Right atrium auricular region (tissue), 2 donors: Measurements from ENCODE around the gene MAPT. TPM values are rescaled to one million over a fixed set of nuclear protein-coding genes. Genes with fewer than 3 reads are reported as not detected.

Experiments used
- DNase-seq: peaks from one replicate; pipeline ENCODE4 v3.0.0-alpha.2; 2019; ENCODE audit warnings: low spot score
- H3K27ac ChIP-seq, 2 donors: fragments of 200-600 bp; sonication (generic); 1 replicate in 1 of 2; 2 replicates in 1 of 2; pipeline ENCODE4 v1.5.1; 2016 to 2019
- H3K27me3 ChIP-seq, 2 donors: fragments of 200-600 bp; sonication (generic); one replicate each; pipeline versions ENCODE4 v1.5.1 to v1.6.0; 2017 to 2019
- H3K36me3 ChIP-seq: fragments of 200-600 bp; sonication (generic); one replicate; pipeline ENCODE4 v1.5.1; 2016
- H3K4me1 ChIP-seq, 2 donors: fragments of 200-600 bp; sonication (generic); one replicate each; pipeline versions ENCODE4 v1.5.1 to v1.6.0; 2017 to 2019
- H3K4me3 ChIP-seq, 2 donors: fragments of 200-600 bp; sonication (generic); 1 replicate in 1 of 2; 2 replicates in 1 of 2; pipeline ENCODE4 v1.5.1; 2017 to 2019; ENCODE audit warnings: mild to moderate bottlenecking in 1 of 2, moderate library complexity in 1 of 2
- H3K9me3 ChIP-seq, 2 donors: fragments of 200-600 bp; sonication (generic); one replicate each; pipeline ENCODE4 v1.5.1; 2019
- total RNA-seq, 2 donors: library from RNA; depleted of rRNA; stranded (reverse); fragments of >200 nt; gene quantifications; one replicate each; pipeline ENCODE4 v1.1.0, GENCODE V29; 2016
- TF ChIP-seq, protein P1 (sequence below), 2 donors: fragments of 200-600 bp; sonication (generic); IDR thresholded peaks; one replicate each; pipeline ENCODE4 v1.5.1; 2019; ENCODE audit warnings: antibody characterized with exemption in 2 of 2

The MAPT gene
- total RNA-seq, 2 donors from 2014 or later, result 7.8 to 23.0 TPM

DNA sequence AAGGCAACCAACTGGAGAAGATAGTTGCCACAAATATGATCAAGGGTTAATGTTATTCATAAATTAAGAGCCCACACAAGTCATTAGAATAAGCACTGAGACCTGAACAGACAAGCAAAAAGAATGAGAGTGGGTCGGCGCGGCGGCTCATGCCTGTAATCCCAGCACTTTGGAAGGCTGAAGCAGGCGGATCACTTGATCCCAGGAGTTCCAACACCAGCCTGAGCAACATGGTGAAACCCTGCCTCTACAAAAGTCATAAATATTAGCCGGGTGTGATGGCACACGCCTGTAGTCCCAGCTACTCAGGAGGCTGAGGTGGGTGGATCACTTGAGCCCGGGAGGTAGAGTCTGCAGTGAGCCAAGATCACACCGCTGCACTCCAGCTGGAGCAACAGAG, 64.0 kb downstream of the MAPT start:
- Histone ChIP-seq H3K4me1 (no peaks in the 10 kb centered on the region), H3K36me3 (no peaks in the 10 kb centered on the region), H3K27ac (no peak overlapping the region), H3K4me3 (no peak overlapping the region), H3K9me3 (no peaks in the 10 kb centered on the region), H3K27me3 (no peaks in the 10 kb centered on the region)
- DNase-seq, result no peak
- TF ChIP-seq, protein P1, sequence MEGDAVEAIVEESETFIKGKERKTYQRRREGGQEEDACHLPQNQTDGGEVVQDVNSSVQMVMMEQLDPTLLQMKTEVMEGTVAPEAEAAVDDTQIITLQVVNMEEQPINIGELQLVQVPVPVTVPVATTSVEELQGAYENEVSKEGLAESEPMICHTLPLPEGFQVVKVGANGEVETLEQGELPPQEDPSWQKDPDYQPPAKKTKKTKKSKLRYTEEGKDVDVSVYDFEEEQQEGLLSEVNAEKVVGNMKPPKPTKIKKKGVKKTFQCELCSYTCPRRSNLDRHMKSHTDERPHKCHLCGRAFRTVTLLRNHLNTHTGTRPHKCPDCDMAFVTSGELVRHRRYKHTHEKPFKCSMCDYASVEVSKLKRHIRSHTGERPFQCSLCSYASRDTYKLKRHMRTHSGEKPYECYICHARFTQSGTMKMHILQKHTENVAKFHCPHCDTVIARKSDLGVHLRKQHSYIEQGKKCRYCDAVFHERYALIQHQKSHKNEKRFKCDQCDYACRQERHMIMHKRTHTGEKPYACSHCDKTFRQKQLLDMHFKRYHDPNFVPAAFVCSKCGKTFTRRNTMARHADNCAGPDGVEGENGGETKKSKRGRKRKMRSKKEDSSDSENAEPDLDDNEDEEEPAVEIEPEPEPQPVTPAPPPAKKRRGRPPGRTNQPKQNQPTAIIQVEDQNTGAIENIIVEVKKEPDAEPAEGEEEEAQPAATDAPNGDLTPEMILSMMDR (IDR thresholded peaks at IDR 0.05), result no peak

DNA sequence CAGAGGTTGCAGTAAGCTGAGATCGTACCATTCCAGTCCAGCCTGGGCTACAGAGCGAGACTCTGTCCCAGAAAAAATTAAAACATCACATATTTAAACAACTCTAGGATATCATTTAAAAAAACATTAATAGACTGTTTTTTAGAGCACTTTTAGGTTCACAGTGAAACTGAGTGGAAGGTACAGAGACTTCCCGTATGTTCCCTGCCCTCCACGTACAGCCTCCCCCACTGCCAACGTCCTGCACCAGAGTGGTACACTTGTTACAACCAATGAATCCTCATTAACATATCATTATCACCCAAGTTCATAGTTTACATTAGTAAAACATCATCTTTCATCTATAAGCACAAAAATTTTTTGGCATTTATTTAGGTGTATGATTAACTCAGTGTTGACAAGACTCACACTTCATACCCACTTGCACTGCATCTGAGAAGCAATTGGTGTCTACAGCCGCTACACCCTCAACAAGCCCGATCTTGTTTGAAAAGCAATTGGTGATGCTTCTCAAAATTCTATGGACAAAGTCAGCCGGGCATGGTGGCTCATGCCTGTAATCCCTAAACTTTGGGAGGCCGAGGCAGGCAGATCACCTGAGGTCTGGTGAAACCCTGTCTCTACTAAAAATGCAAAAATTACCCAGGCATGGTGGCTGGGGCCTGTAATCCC, 64.8 kb downstream of the MAPT start:
- no peak overlapping the region for H3K27ac ChIP-seq

DNA sequence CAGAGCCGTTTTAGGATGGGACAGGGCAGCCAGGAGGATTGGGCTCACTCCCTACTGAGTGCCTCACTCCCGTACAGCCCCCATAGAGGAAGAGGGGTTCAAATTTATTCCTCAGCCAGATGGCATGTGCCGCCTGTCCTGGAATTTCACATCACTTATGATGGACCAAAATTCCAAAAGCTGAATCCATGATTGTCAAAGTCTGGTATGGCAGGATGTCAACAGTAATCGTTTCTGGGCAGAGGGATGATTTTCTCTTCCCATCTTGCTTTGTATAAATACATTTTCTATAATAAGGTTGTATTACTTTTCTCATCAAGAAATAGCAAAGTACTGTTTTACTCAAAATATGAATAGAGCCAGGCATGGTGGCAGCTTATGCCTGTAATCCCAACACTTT, 66.0 kb downstream of the MAPT start:
- H3K36me3 ChIP-seq, result no peaks in the 10 kb centered on the region
- no peak for DNase-seq
- H3K27me3 ChIP-seq, result no peaks in the 10 kb centered on the region
- no peaks in the 10 kb centered on the region for H3K4me1 ChIP-seq
- TF ChIP-seq, protein P1 (IDR thresholded peaks at IDR 0.05), result no peak
- H3K27ac ChIP-seq, result no peak overlapping the region
- no peaks in the 10 kb centered on the region for H3K9me3 ChIP-seq
- no peak overlapping the region for H3K4me3 ChIP-seq

More for the DNA sequence above, 64.8 kb downstream of the MAPT start:
- no peaks in the 10 kb centered on the region for H3K36me3 ChIP-seq
- TF ChIP-seq, protein P1 (IDR thresholded peaks at IDR 0.05), result no peak
- H3K9me3 ChIP-seq, result no peaks in the 10 kb centered on the region
- H3K4me1 ChIP-seq, result no peaks in the 10 kb centered on the region
- no peak for DNase-seq
- no peaks in the 10 kb centered on the region for H3K27me3 ChIP-seq
- H3K4me3 ChIP-seq, result no peak overlapping the region

DNA sequence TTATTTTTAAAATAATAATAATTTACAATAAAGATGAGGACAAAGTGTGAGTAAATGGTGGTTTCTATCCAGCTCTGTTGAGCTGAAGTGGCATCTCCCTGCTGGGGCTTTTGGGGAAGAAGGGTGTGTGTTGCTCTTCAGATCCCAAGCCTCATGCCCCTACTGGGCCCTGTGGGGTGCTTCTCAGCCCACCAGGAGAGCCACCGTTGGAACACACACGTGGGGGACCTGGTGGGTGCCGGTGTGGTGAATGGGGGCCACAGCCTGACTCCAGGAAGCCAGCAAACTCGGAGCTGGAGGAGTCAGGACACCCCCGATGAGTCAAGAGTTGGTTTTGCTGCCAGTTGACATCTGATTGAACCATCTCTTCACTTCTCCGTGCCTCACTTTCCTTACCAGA, 66.9 kb downstream of the MAPT start:
- H3K4me3 ChIP-seq, result no peak overlapping the region
- TF ChIP-seq, protein P1 (IDR thresholded peaks at IDR 0.05), result no peak
- H3K9me3 ChIP-seq, result no peaks in the 10 kb centered on the region
- H3K27ac ChIP-seq, result no peak overlapping the region
- no peak for DNase-seq
- H3K4me1 ChIP-seq, result no peaks in the 10 kb centered on the region
- H3K27me3 ChIP-seq, result no peaks in the 10 kb centered on the region
- no peaks in the 10 kb centered on the region for H3K36me3 ChIP-seq

DNA sequence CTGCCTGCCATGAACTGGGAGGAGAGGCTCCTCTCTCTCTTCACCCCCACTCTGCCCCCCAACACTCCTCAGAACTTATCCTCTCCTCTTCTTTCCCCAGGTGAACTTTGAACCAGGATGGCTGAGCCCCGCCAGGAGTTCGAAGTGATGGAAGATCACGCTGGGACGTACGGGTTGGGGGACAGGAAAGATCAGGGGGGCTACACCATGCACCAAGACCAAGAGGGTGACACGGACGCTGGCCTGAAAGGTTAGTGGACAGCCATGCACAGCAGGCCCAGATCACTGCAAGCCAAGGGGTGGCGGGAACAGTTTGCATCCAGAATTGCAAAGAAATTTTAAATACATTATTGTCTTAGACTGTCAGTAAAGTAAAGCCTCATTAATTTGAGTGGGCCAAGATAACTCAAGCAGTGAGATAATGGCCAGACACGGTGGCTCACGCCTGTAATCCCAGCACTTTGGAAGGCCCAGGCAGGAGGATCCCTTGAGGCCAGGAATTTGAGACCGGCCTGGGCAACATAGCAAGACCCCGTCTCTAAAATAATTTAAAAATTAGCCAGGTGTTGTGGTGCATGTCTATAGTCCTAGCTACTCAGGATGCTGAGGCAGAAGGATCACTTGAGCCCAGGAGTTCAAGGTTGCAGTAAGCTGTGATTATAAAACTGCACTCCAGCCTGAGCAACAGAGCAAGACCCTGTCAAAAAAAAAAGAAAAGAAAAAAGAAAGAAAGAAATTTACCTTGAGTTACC, 68.0 kb downstream of the MAPT start:
- Histone ChIP-seq H3K27me3 (no peaks in the 10 kb centered on the region), H3K27ac (no peak overlapping the region), H3K36me3 (no peaks in the 10 kb centered on the region), H3K4me1 (no peaks in the 10 kb centered on the region), H3K4me3 (no peak overlapping the region), H3K9me3 (no peaks in the 10 kb centered on the region)
- TF ChIP-seq, protein P1 (IDR thresholded peaks at IDR 0.05), result no peak
- no peak for DNase-seq
